Superior temporal gyrus (tissue), 1 donor: ENCODE results near the gene CCDC82.
"Not testable (repeated sequence)": the region's sequence is repeated elsewhere in the genome, so short reads cannot be mapped to it uniquely, and the experiment has no call there.

Source experiments
- DNase-seq: peaks from one replicate; pipeline ENCODE4 v3.0.0-alpha.2; 2016; ENCODE audit errors: extremely low spot score

CCDC82 gene

DNA sequence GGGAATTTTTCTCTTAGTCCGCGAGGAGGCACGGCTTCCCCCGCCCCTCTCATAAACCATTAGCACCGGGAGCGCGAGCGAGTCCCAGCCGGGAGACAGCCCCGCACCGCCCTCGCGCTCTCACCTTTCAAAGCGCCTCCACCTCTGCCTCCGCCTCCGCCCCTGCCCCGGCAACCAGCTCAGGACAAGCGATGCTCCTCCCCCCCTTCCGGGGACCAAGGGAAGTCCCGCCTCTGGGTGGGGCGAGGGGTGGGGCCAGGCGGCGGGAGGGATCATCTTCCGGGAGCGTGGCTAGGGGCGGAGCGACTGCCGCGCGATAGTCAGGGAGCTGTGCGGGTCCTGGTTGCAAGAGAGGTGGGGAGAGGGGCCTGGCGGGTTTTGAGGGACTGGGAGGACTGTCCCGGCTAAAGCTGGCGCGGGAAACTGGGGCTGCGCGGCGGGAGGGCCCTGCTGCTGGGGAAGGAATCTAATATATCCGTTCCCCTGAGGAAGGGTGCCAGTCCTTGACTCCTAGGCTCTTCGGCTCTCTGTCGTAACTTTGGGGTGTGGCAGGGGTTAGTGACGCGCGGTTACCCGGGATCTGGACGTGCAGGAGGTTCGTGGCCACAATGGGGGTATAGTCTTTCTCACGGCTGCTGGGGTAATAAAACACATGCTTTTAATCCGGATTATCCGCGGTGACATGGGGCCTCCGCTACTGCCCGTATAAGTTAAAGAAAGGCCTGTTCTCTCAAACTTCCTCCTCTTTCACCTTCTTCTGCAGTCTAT is at the start of gene CCDC82, which contains the start of gene JRKL:
CCDC82 (minus strand) TSS at position 193 of the 768 bp plus-strand sequence. CDS start 5,165 bp downstream, outside the sequence.
JRKL (plus strand) TSS at position 294 of the 768 bp plus-strand sequence. CDS start 637 bp downstream, outside the sequence.
- peak; percentile 94 for DNase-seq

- DNase-seq, result not testable (repeated sequence)
These were observed 42.9 kb upstream of the CCDC82 start for GRCh38 chr11:96432654-96433053.

DNA sequence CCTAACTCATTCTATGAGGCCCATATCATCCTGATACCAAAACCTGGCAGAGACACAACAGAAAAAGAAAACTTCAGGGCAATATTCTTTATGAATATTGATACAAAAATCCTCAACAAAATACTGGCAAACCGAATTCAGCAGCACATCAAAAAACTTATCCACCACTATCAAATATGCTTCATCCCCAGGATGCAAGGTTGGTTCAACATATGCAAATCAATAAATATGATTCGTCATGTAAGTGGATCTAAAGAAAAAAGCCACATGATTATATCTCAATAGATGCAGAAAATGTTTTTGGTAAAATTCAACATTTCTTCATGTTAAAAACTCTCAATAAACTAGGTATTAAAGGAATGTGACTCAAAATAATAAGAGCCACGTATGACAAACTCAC is 41.0 kb upstream of the CCDC82 start:
- no peak for DNase-seq

DNA sequence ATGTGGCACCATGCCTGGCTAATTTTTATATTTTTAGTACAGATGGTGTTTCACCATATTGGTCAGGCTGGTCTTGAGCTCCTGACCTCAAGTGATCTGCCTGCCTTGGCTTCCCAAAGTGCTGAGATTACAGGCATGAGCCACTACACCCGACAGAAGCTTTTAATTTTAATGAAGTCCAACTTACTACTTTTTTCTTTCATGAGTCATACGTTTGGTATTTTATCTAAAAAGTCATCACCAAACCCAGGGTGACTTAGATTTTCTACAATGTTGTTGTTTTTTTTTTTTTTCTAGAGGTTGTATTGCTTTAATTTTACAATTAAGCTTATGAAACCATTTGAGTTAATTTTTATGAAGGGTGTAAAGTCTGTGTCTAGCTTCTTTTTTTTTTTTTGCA is 35.0 kb upstream of the CCDC82 start:
- DNase-seq, result no peak

- no peak for DNase-seq
These were observed 23.7 kb upstream of the CCDC82 start for GRCh38 chr11:96413408-96413807.

DNA sequence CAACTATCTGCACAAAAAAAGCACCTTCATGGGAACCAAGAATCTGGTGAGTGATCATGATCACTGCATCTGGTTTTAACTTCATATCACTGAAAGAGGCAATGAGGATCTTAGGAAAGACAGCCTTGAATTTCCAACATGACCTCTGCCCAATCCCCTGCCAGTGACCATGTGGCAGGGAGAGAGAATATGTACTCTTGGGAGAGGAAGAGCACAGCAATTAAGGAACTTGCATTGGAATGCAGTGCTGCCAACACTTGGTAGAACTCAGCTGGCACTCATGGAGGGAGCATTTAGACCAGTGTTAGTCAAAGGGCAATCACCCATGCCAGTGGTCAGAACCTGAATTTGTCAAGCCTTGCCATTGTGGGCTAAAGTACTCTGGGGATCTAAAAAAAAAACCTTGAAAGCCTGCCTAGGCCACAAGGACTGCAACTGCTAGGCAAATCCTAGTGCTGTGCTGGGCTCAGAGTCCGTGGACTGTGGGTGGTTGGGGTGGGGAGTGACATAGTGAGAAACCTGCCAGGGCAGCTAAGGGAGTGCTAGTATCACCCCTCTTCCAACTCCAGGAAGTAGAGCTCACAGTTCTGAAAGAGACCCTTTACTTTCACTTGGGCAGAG is 23.2 kb upstream of the CCDC82 start:
- DNase-seq, result no peak

- not testable (repeated sequence) for DNase-seq
These were observed 21.7 kb upstream of the CCDC82 start for GRCh38 chr11:96411412-96411811.

DNA sequence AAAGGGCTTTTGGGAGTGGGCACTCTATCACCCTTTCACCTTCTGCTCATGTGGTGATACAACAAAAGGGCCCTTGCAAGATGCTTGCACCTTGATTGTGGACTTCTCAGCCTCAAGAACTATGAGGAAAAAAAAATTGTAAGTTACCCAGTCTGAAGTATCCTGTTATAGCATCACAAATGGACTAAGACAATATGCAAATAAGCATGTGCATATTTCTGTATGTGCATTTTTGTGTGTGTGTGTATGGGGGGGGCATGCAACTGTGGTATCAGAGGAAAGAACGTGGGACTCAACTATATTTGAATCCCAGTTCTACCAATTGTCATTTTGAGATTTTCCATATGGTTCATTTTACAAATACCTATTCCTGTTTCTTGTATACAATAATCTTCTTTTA is 11.0 kb upstream of the CCDC82 start:
- DNase-seq, result no peak

- DNase-seq, result no peak
These were observed 8.2 kb upstream of the CCDC82 start for GRCh38 chr11:96397863-96398262.

DNA sequence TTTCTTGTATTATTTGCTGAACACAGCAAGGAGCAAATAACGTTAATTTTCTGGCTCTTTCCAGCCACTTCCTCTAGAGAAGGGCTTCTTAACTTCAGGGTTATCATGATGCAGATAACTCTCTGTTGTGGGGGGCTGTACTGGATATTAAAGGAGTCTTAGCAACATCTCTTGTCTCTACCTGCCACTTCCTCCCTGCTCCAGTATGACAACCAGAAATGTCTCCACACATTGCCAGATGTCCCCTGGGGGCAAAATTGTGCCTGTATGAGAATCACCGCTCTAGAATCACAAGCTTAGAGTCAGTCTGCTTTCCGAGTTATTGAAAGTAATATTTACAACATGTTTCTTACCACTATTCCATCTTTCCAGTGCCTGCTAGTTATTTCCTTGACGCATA is 6.9 kb upstream of the CCDC82 start:
- DNase-seq, result no peak

- DNase-seq, result no peak
These were observed 5.1 kb upstream of the CCDC82 start for GRCh38 chr11:96394773-96395172.

DNA sequence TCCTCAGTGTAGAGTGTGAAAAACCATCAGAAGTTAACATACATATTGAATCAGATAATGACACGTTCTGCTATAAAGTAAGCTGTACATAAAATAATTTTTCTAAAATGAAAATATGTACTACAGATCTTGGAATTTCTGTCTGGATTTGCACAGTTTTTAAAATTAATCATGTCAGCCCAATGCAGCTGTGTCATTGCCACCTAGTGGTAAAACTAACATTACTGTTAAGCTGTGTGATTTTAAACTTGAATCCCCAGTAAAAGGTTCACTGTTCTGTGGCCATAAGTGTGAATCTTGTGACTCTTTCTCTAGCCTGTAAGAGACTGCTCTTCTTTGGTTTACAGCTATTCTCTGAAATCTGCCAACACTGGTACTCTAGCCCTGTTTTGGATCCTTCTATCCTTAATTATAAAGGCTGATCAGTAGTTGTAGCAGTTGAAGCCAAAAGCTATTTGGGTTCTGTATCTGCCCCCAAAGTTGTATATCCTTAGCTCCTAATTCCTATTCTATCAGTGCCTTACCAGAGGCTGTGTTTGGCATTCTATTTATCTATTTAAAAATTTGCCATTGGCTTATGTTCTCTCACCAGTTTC is 4.1 kb upstream of the CCDC82 start:
- DNase-seq, result peak; percentile 83

DNA sequence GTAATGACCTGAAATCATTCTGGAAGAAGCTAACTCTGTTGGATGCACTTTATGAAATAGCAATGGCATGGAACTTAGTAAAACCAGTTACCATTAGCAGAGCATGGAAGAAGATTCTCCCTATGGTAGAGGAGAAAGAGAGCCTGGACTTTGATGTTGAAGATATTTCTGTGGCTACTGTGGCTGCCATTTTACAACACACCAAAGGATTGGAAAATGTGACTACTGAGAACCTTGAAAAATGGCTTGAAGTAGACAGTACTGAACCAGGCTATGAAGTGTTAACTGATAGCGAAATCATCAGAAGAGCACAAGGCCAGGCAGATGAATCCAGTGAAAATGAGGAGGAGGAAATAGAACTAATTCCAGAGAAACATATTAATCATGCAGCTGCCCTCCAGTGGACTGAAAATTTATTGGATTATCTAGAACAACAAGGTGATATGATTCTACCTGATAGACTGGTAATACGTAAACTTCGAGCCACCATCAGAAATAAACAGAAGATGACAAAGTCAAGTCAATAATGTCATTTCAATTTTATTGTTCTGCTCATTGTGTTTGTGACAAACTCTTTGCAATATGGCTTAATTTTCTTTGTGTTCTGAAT is 2.1 kb upstream of the CCDC82 start:
- no peak for DNase-seq

DNA sequence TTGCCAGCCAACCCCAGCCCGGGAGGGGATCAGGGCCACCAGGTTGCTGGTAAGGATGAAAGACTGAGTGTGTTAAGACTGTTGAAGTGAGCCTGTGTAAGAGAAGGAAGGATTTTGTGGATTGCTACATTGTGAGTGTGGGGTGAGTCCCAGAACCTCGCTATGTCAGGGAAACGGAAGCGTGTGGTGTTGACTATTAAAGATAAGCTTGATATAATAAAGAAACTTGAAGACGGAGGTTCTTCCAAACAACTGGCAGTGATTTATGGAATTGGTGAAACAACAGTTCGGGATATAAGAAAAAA is 728 bp upstream of the CCDC82 start:
- no peak for DNase-seq

DNA sequence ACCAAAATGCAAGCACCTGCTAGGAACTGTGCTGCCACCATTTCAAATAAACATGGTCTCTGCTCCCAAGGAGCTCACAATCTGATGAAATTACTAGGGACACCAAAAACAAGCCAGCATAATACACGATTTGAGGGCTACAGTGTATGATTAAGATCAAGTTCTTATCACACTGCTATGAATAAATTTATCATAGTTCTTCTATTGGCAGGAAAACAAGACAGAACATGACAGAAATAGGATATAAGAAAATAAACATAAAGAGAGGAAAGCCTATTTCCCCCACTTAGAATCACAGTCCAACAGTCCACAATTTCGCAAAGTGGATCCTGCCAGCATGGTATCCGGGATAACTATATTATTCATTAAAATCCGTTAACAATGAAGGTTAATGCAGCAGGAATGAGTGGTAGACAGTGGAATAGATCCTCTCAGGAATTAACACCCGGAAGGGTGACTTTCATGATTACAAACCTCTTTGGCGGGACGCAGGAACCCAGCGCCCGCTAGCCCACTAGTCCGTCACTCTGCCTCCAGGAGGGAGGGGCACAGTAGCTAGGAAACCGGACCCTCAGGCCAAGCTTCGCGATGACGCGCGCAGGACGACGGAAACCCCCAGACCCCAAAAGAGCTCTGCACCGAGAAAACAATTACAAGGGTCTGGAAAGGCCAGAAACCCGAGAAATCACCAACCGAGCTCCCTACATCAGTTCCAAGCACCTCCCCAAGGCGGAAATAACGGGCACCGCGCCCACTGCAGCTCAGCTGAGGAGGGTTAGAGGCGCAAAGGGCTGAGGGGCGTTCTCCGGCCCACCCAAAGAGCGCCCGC is 607 bp downstream of the CCDC82 start:
- peak; percentile 40 for DNase-seq

DNA sequence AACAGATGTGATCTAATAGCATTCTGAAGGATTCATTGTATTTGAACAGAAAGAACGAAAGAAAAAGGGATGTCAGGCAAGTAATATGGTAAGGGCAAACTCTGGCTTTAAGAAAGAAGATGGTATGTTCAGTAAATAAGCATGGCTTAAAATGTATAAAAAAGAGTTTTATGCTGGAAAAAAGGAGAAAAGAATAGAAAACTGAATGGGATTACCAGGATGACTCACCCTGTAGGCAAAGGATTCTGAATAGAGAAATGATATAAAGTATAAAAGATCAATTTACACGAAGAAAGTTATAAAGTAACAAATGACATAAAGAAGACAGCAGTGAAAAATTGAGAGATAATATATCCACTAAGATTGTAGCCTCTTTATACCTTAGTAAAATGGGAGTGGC is 4.5 kb downstream of the CCDC82 start:
- DNase-seq, result no peak

DNA sequence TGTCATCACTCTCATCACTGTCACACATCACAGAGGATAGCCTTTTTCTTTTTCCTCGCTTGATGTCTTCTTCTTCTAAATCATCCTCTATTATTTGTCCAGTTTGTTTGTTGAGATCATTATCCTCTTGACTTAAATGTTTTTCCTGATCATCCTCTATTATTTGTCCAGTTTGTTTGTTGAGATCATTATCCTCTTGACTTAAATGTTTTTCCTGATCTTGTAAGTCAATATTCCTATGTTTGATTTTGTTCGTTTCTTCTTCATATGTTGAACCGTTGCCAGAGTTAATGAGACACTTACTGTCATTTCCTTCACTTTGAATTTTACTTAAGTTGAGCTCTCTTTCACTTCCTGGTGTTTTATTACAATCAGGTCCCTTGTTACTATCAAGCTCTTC is 5.6 kb downstream of the CCDC82 start:
- DNase-seq, result no peak

- DNase-seq, result no peak
These were observed 12.9 kb downstream of the CCDC82 start for GRCh38 chr11:96376796-96377195.

- DNase-seq, result no peak
These were observed 15.9 kb downstream of the CCDC82 start for GRCh38 chr11:96373826-96374225.

DNA sequence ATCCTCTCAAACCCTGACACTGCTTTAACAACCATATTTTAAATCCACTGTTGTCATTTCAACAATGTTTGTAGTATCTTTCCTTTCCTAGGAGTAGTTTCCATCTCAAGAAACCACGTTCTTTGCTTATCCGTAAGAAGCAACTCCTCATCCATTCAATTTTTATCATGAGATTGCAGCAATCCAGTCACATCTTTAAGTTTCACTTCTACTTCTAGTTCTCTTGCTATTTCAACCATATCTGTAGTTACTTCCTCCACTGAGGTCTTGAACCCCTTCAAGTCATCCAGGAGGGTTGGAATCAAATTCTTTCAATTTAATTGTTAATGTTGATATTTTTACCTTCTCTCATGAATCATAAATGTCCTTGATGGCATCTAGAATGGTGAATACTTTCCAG is 22.4 kb downstream of the CCDC82 start:
- no peak for DNase-seq

DNA sequence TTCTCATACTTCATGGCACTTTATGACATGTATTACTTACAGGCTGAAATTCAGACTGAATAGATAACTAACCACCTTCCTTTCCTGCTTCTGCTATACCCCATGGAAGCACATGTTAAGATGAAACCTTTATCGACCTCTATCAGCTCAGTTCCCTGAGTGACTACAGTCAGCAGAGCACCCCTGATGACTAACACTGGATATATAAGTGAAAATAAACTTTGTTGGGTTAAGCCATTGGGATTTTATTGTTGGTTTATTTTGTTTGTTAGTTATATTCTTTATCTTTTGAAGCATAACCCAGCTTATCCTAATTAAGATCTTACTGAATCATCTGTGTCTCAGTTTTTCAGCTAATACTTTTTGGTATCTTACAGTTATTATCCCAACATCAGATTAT is 23.7 kb downstream of the CCDC82 start:
- DNase-seq, result no peak

DNA sequence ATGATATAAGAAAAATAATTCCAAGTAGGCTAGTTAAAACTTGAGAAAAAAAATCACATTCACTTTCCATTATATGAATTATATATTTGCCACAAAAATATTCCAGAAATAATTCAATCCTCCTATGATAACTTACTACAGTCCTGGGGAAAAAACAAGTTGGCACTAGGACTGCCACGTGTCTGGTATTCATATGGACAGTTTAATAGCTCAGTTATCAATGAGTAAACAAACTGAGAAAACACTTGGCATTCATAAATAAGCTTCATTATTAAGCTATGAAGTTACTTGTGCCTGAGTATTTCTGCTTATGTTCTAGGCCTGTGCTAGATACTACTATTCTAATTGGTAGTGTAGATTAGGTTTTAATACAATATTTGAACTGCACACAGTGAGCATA is 24.2 kb downstream of the CCDC82 start:
- DNase-seq, result no peak
